GM10847 (cell line): ENCODE data around the gene DBT.

Experiments used
- POLR2A ChIP-seq: IDR thresholded peaks from 2 replicates; pipeline ENCODE4 v1.6.1; 2011; ENCODE audit not compliant: insufficient read length; ENCODE audit errors: extremely low read depth

DBT gene

GRCh38 chr1:100249537-100250257, at the start of gene DBT:
Gene DBT, minus strand, starts transcription at chr1:100249834. Its CDS starts 14 bp downstream, at chr1:100249820.
- peak; percentile 79 for TF ChIP-seq POLR2A

GRCh38 chr1:100298512-100298911, 48.9 kb upstream of the DBT start:
- TF ChIP-seq POLR2A = no peak

GRCh38 chr1:100296140-100296539, 46.5 kb upstream of the DBT start:
- TF ChIP-seq POLR2A = no peak

GRCh38 chr1:100292711-100293110, 43.1 kb upstream of the DBT start:
- TF ChIP-seq POLR2A = no peak

GRCh38 chr1:100290291-100290690, 40.7 kb upstream of the DBT start:
- TF ChIP-seq POLR2A = no peak

GRCh38 chr1:100287162-100287561, 37.5 kb upstream of the DBT start:
- no peak for TF ChIP-seq POLR2A

- no peak for TF ChIP-seq POLR2A
These were observed 35.0 kb upstream of the DBT start for GRCh38 chr1:100284591-100284990.

- no peak for TF ChIP-seq POLR2A
These were observed 30.5 kb upstream of the DBT start for GRCh38 chr1:100279954-100280682.

GRCh38 chr1:100279358-100279923, 29.8 kb upstream of the DBT start:
- no peak for TF ChIP-seq POLR2A

- no peak for TF ChIP-seq POLR2A
These were observed 28.2 kb upstream of the DBT start for GRCh38 chr1:100277866-100278265.

GRCh38 chr1:100268202-100268601, 18.6 kb upstream of the DBT start:
- no peak for TF ChIP-seq POLR2A

- TF ChIP-seq POLR2A = no peak
These were observed 17.6 kb upstream of the DBT start for GRCh38 chr1:100267284-100267683.

- TF ChIP-seq POLR2A = no peak
These were observed 17.1 kb upstream of the DBT start for GRCh38 chr1:100266741-100267140.

- peak; percentile 68 for TF ChIP-seq POLR2A
These were observed 16.5 kb upstream of the DBT start, which contains the start of gene RTCA for GRCh38 chr1:100265931-100266740. Gene RTCA, plus strand, starts transcription at chr1:100266216. Its CDS starts 160 bp downstream, at chr1:100266376.

- no peak for TF ChIP-seq POLR2A
These were observed 15.9 kb upstream of the DBT start for GRCh38 chr1:100265562-100265930.

- TF ChIP-seq POLR2A = no peak
These were observed 12.1 kb upstream of the DBT start for GRCh38 chr1:100261686-100262085.

- TF ChIP-seq POLR2A = no peak
These were observed 3.9 kb upstream of the DBT start for GRCh38 chr1:100253552-100253951.
